ENCODE results near the gene SRCIN1.

DNA sequence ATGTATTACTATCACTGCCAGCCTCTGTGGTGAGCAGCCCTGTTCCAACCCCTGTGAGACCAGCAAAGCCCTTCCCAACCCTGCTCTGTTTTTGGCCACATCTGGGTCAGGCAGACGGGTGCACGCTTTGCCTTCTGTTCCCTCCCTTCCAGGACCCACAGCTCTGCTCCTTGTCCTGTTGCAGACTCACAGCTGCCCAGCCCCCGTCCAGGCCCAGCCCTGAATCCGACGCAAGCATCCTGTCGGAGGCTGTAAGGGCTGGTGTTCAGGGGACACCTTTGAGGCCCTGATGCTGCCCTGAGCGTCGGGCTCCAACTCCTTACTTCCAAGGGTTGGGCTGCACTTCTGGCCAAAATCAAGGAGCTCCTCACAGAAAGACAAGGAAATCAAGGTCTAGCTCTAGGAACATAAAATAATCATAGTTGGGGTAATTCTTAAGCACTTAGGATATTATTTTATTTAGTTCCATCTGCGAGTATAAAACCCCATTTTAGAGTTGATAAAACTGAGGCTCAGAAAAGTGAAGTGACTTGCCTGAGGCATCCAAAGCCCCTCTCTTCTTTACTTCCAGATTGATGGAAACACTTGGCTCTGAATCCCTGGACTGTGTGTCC is 14.3 kb upstream of the SRCIN1 start:
- TF ChIP-seq POLR2A (IDR thresholded peaks at IDR 0.05) (no peak), CTCF (IDR thresholded peaks at IDR 0.05) (no peak)
